ENCODE results near the gene SELL. TPM values are rescaled to one million over a fixed set of nuclear protein-coding genes. Genes with fewer than 3 reads are reported as not detected.
"Not testable (repeated sequence)": the region's sequence is repeated elsewhere in the genome, so short reads cannot be mapped to it uniquely, and the experiment has no call there.

The SELL gene
- total RNA-seq, 2 donors from 2014 or later = 5.5 to 11.6 TPM

DNA sequence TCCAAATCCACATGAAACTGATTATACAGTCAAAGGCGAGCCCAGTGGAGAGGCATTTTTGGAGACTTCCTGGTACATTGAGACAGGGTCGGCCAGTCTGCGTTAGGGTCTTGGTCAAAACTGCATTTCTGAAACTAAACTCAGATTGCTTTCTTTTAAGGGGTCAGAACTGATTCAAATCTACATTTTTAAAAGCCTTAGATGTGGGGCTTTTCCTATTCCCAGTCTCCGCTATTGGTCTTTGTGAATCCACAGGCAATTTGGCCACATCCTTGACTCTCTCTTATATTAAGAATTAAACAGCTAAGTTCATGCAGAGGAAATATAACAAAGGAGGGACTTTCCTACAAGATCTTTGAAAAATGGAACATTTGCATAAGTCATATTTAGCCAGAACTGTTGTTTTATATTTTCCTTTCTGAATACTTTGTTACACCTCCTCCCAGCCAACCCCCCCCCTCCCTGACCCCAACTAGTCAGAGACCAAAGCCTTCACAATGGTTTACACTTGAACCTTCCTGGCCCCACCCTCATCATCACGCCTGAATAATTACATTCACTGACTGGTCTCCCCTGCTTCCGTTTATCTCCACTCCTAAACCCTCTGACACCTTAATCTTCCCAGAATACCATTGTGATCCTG lies 30.9 kb downstream of the SELL start:
- intact Hi-C loops (cut with DNase I) = no loop called here
- no peak for DNase-seq (ENCODE audit: low spot score)

DNA sequence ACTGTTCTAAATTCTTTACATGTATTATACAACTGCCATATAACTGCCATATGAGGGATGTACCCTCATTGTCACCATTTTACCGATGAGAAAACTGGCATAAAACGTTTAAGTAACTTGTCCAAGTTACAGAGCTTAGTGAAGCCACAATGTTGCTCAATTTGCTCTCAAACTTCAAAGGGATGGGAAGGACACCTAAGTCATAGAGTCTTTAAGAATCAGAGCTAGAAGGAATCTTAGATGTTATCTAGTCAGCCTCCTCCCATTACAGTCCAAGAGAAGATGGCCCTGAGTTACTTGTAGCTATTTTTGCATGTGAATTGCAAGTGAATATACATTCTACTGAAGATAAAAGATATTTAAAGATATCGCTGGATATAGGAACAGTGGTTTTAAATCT lies 31.7 kb downstream of the SELL start:
- no peak for DNase-seq (ENCODE audit: low spot score)
- intact Hi-C loops (cut with DNase I) = no loop called here

DNA sequence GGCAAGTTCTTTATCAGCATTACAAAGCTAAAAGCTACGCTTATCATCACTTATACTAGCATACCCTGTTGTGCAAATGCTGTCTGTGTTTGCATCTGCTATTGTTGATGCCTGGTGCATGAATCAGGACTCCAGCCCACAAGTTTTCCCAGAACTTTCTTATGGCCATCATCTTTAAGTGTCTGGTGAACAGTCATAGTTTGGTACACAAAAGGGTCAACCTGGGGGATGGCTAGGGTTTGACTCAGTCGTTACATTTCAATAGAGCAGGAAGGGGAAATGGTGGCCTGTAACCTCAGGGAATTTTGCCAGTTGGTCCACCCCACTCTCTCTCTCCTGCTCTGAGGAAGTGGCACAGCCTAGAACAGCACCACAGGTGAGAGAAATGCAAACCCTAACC lies 35.4 kb downstream of the SELL start:
- intact Hi-C loops (cut with DNase I) = no loop called here
- DNase-seq (ENCODE audit: low spot score) = no peak

DNA sequence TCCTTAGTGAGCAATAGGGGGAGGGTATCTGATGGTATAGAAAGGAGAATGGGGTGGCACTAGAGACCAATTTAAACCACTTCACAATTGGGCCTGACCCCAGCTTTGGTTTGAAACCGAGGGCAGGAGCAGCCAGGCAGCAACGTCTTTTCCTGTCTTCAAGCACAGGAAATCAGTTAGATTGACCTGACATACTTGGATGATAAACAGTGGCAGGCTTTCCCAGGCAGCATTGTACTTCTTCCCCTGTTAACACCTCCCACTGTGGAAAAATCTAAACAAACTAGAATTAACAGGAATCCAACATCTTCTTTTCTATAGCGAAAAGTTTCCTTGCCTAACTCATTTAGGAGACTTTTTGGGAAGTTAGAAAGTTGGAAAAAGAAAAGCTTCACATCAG lies 40.6 kb downstream of the SELL start:
- intact Hi-C loops (cut with DNase I) = no loop called here
- DNase-seq (ENCODE audit: low spot score) = no peak

DNA sequence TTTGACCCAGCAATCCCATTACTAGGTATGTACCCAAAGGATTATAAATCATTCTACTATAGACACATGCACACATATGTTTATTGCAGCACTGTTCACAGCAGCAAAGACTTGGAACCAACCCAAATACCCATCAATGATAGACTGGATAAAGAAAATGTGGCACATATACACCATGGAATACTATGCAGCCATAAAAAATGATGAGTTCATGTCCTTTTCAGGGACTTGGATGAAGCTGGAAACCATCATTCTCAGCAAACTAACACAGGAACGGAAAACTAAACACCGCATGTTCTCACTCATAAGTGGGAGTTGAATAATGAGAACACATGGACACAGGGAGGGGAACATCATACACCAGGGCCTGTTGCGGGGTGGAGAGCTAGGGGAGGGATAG lies 41.2 kb downstream of the SELL start:
- intact Hi-C loops (cut with DNase I); DNase-seq (ENCODE audit: low spot score): not testable (repeated sequence)

DNA sequence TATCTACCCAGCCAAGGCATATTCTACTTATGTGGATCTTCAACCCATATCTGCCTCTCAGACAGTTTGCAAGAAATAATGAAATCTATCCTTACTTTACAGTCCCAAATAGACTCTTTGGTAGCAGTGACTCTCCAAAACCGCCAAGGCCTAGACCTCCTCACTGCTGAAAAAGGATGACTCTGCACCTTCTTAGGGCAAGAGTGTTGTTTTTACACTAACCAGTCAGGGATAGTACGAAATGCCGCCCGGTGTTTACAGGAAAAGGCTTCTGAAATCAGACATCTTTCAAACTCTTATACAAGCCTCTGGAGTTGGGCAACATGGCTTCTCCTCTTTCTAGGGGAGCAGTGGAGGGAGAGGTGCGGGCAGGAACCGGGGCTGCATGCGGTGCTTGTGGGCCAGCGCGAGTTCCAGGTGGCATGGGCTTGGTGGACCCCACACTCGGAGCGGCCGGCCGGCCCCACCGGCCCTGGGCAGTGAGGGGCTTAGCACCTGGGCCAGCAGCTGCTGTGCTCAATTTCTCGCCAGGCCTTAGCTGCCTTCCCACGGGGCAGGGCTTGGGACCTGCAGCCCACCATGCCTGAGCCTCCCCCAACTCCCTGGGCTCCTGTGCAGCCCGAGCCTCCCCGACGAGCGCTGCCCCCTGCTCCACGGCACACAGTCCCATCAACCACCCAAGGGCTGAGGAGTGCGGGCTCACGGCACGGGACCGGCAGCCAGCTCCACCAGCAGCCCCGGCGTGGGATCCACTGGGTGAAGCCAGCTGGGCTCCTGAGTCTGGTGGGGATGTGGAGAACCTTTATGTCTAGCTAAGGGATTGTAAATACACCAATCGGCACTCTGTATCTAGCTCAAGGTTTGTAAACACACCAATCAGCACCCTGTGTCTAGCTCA lies 43.5 kb downstream of the SELL start:
- DNase-seq (ENCODE audit: low spot score); intact Hi-C loops (cut with DNase I): not testable (repeated sequence)

DNA sequence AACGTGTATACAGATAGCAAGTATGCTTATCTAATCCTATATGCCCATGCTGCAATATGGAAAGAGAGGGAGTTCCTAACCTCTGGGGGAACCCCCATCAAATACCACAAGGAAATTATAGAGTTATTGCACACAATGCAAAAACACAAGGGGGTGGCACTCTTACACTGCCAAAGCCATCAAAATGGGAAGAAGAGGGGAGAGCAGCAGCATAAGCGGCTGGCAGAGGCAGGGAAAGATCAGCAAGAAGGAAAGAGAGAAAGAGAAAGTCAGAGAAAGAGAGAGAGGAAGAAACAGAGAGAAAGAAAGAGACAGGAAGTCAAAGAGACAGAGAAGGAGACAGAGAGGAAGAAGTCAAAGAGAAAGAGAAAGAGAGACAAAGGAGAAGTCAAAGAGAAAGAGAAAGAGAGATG lies 44.2 kb downstream of the SELL start:
- intact Hi-C loops (cut with DNase I); DNase-seq (ENCODE audit: low spot score): not testable (repeated sequence)

DNA sequence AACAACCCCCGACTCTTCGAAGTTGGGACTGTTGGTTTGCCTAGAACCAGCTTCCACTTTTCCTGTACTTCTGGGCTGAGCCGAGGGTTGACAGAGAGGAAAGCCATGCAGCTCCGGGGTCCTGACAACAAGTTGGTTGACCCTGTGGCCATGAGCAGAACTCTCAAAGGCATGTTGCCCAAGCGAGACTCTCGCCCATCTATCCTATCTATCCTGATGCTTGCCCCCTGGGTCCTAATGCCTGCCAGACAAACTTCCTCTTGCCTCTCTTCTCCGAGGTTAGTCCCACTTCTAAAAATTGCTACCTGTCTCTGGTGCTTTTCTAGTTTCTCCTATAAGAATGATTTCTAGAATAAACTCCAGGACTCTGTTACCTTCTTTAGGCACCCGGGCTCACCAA lies 48.7 kb downstream of the SELL start:
- intact Hi-C loops (cut with DNase I); DNase-seq (ENCODE audit: low spot score): not testable (repeated sequence)

DNA sequence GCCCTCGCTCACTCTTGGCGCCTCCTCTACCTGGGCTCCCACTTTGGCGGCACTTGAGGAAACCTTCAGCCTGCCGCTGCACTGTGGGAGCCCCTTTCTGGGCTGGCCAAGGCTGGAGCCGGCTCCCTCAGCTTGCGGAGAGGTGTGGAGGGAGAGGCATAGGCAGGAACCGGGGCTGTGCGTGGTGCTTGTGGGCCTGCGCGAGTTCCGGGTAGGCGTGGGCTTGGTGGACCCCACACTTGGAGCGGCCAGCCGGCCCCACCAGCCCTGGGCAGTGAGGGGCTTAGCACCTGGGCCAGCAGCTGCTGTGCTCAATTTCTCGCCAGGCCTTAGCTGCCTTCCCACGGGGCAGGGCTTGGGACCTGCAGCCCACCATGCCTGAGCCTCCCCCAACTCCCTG lies 50.4 kb downstream of the SELL start:
- intact Hi-C loops (cut with DNase I); DNase-seq (ENCODE audit: low spot score): not testable (repeated sequence)

DNA sequence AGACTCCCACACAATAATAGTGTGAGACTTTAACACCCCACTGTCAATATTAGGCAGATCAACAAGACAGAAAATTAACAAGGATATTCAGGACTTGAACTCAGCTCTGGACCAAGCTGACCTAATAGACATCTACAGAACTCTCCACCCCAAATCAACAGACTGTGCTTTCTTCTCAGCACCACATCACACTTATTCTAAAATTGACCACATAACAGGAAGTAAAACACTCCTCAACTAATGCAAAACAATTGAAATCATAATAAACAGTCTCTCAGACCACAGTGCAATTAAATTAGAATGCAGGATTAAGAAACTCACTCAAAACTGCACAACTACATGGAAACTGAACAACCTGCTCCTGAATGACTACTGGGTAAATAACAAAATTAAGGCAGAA lies 52.6 kb downstream of the SELL start:
- intact Hi-C loops (cut with DNase I); DNase-seq (ENCODE audit: low spot score): not testable (repeated sequence)

DNA sequence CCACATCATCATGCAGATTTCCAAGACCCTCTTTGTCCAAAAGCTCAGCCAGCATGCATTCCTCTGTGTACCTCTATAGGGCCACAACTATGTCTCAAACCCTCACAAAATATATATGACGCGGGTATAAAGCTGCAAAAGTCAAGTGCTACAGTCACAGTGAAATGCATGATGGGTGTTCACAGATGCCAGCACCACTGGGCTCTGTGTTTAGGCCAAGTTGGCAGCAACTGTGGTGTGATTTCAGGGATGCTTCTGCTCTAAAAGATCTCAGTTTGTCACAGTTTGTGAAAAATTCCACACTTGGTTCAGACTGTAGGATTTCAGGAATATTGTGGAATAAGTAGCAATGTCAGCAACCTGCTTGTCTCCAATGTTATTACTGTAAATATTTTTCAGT lies 57.5 kb downstream of the SELL start:
- no peak for DNase-seq (ENCODE audit: low spot score)
- intact Hi-C loops (cut with DNase I) = no loop called here

DNA sequence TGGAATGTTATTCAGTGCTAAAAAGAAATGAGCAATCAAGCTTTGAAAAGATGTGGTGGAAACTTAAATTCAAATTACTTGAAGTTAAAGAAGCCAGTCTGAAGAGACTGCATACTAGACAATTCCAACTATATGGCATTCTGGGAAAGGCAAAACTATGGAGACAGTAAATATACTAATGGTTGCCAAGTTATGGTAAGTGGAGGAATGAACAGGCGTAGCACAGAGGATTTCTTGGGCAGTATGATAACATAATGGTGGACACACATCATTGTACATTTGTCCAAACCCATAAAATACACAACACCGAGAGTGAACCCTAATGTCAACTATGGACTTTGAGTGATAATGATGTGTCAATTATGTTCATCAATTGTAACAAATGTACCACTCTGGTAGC lies 60.4 kb downstream of the SELL start:
- intact Hi-C loops (cut with DNase I) = no loop called here

DNA sequence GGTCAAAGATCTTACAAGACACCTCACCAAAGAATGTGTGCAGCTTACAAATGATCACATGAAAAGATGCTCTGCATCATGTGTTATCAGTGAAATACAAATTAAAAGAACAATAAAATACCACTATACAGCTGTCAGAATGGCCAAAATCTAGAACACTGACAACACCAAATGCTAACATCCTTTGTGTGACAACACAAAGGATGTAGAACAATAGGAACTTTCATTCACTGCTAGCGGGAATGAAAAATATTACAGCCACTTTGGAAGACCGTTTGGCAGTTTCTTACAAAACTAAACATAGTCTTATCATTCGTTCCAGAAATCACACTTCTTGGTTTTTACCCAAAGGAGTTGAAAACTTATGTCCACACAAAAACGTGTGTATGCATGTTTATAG lies 60.9 kb downstream of the SELL start:
- no peak for DNase-seq (ENCODE audit: low spot score)
- intact Hi-C loops (cut with DNase I) = no loop called here

More for the DNA sequence above, 60.4 kb downstream of the SELL start:
- DNase-seq (ENCODE audit: low spot score) = no peak

DNA sequence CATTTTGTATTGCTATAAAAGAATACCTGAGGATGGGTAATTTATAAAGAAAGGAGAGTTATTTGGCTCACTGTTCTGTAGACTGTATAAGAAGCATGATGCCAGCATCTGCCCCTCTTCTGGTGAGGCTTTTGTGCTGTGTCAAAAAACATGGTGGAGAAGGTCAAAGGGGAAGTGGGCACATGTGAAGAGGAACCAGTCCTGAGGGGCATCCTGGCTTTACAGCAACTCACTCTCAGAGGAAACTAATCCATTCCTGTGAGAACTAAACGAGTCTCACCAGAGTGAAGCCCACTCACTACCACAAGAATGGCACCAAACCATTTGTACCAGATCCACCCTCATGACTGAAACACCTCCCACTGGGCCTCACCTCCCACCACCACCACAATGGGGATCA lies 62.7 kb downstream of the SELL start:
- intact Hi-C loops (cut with DNase I) = no loop called here
- DNase-seq (ENCODE audit: low spot score) = no peak

DNA sequence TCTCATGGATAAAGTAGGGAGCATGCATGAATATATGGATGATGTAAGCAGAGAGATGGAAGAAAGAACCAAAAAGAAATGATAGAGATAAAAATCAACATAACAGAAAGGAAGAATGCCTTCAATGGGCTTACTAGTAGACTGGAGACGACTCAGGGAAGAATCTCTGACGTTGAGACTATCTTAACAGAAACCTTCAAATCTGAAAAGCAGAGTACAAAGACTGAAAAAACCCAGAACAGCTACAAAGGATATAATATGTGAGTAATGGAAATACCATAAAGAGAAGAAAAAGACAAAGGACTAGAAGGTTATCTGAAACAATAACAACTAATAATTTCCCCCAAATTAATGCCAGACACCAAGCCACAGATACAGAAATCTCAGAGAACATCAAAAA lies 63.2 kb downstream of the SELL start:
- intact Hi-C loops (cut with DNase I) = no loop called here
- DNase-seq (ENCODE audit: low spot score) = no peak

DNA sequence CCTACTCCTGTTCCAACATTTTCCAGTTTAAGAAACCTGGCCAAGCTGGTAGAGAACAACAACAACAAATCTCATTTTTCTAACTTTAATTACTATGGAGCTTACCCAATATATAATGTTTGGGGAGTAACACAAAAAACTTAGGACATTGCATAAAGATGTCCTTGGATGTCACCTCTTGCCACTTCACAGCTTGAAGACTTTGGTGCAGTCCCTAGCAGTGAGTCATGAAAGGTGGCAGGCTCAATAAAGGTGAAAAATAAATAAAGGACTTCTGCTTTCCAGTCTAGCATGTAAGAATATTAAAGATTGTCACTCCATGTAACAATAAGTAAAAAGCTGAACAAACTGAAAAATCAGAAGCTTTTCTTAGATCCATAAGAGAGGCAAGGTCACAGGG lies 63.9 kb downstream of the SELL start:
- intact Hi-C loops (cut with DNase I) = no loop called here

DNA sequence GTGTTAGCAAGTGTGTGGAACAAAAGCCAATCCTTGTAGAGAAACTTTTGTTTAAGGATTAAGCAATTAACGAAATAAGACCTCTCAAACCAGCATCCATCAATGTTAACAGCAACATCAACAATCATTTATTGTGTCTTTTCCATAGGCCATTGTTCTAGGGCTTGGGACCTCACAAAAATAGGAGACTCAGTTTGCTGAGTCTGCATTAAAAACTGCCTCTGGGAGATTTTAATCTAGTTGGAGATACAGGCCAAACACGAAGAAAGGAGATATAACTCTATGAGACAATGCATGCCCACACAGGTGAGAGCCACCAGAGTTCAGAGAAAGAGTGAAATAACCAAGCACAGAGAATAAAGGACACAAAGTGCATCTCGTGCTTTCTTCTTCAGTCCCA lies 67.1 kb downstream of the SELL start:
- intact Hi-C loops (cut with DNase I) = no loop called here
- no peak for DNase-seq (ENCODE audit: low spot score)

More for the DNA sequence above, 63.9 kb downstream of the SELL start:
- no peak for DNase-seq (ENCODE audit: low spot score)
